Measurements from ENCODE around the gene KIF5B. TPM values are rescaled to one million over a fixed set of nuclear protein-coding genes. Genes with fewer than 3 reads are reported as not detected.
"Not testable (repeated sequence)": the region's sequence is repeated elsewhere in the genome, so short reads cannot be mapped to it uniquely, and the experiment has no call there.

KIF5B gene
- total RNA-seq, 1 donor = 172 TPM

- H3K4me3 ChIP-seq (ENCODE audit: low read depth, low read length) = no peak overlapping the region
- TF ChIP-seq CTCF (IDR thresholded peaks at IDR 0.05; ENCODE audit: insufficient read depth, low read depth, low read length) = no peak
- DNase-seq (ENCODE audit: low read depth) = no peak
These were observed 83.6 kb downstream of the KIF5B start for GRCh38 chr10:31972519-31973041.

GRCh38 chr10:31969847-31970246, 86.4 kb downstream of the KIF5B start:
- not testable (repeated sequence) for DNase-seq (ENCODE audit: low read depth); H3K4me3 ChIP-seq (ENCODE audit: low read depth, low read length)

- no peak for TF ChIP-seq CTCF (IDR thresholded peaks at IDR 0.05; ENCODE audit: insufficient read depth, low read depth, low read length)
- DNase-seq (ENCODE audit: low read depth) = no peak
- H3K4me3 ChIP-seq (ENCODE audit: low read depth, low read length) = no peak overlapping the region
These were observed 92.6 kb downstream of the KIF5B start for GRCh38 chr10:31963589-31963980.

- DNase-seq (ENCODE audit: low read depth) = no peak
- TF ChIP-seq CTCF (IDR thresholded peaks at IDR 0.05; ENCODE audit: insufficient read depth, low read depth, low read length) = no peak
- no peak overlapping the region for H3K4me3 ChIP-seq (ENCODE audit: low read depth, low read length)
These were observed 93.2 kb downstream of the KIF5B start for GRCh38 chr10:31962826-31963588.

GRCh38 chr10:31961277-31962074, 94.7 kb downstream of the KIF5B start:
- no peak for DNase-seq (ENCODE audit: low read depth)
- no peak overlapping the region for H3K4me3 ChIP-seq (ENCODE audit: low read depth, low read length)
- no peak for TF ChIP-seq CTCF (IDR thresholded peaks at IDR 0.05; ENCODE audit: insufficient read depth, low read depth, low read length)

- TF ChIP-seq CTCF (IDR thresholded peaks at IDR 0.05; ENCODE audit: insufficient read depth, low read depth, low read length) = no peak
- DNase-seq (ENCODE audit: low read depth) = no peak
- no peak overlapping the region for H3K4me3 ChIP-seq (ENCODE audit: low read depth, low read length)
These were observed 96.6 kb downstream of the KIF5B start for GRCh38 chr10:31959461-31960173.

Small RNA genes within 50 kb of the gene (small RNA-seq; reads per million reads assigned to genes)
- gene RF00019 (not detected), gene RN7SL825P (not detected)

Other genes with a start within 250 kb of the KIF5B start
- 39.9 and 57.0 TPM in 2 replicates for gene ARHGAP12, start 127.6 kb downstream of the KIF5B start, total RNA-seq

Data from fibroblast of villous mesenchyme (primary cell).